ENCODE measurements around the gene HSD17B4.

- TF ChIP-seq, protein P1, sequence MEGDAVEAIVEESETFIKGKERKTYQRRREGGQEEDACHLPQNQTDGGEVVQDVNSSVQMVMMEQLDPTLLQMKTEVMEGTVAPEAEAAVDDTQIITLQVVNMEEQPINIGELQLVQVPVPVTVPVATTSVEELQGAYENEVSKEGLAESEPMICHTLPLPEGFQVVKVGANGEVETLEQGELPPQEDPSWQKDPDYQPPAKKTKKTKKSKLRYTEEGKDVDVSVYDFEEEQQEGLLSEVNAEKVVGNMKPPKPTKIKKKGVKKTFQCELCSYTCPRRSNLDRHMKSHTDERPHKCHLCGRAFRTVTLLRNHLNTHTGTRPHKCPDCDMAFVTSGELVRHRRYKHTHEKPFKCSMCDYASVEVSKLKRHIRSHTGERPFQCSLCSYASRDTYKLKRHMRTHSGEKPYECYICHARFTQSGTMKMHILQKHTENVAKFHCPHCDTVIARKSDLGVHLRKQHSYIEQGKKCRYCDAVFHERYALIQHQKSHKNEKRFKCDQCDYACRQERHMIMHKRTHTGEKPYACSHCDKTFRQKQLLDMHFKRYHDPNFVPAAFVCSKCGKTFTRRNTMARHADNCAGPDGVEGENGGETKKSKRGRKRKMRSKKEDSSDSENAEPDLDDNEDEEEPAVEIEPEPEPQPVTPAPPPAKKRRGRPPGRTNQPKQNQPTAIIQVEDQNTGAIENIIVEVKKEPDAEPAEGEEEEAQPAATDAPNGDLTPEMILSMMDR (IDR thresholded peaks at IDR 0.05) = no peak
- no peak for TF ChIP-seq E2F1 (CRISPR knock-in tag; IDR thresholded peaks at IDR 0.05)
- TF ChIP-seq USF2 (CRISPR knock-in tag; IDR thresholded peaks at IDR 0.05) = no peak
These were observed 6.8 kb upstream of the HSD17B4 start for GRCh38 chr5:119445544-119445943.

All from WTC11 (cell line).